Right forelimb (tissue), 1 donor: ENCODE data around the gene BCAS1.

Experiments
- DNase-seq: peaks from one replicate; pipeline ENCODE4 v3.0.0-alpha.2; 2018

Gene BCAS1

GRCh38 chr20:54044156-54044555 is 26.2 kb downstream of the BCAS1 start:
- no peak for DNase-seq

- no peak for DNase-seq
These were observed 27.1 kb downstream of the BCAS1 start for GRCh38 chr20:54043076-54043967.

- DNase-seq = no peak
These were observed 28.4 kb downstream of the BCAS1 start for GRCh38 chr20:54042021-54042420.

GRCh38 chr20:54041336-54041735 is 29.1 kb downstream of the BCAS1 start:
- DNase-seq = no peak

- no peak for DNase-seq
These were observed 29.9 kb downstream of the BCAS1 start for GRCh38 chr20:54040531-54040930.

GRCh38 chr20:54038961-54039360 is 31.4 kb downstream of the BCAS1 start:
- no peak for DNase-seq

- no peak for DNase-seq
These were observed 32.9 kb downstream of the BCAS1 start for GRCh38 chr20:54037525-54037924.

- DNase-seq = no peak
These were observed 40.8 kb downstream of the BCAS1 start for GRCh38 chr20:54029643-54030042.

GRCh38 chr20:54029176-54029575 is 41.2 kb downstream of the BCAS1 start:
- DNase-seq = no peak

- DNase-seq = no peak
These were observed 42.0 kb downstream of the BCAS1 start for GRCh38 chr20:54028276-54029011.

GRCh38 chr20:54027704-54028103 is 42.7 kb downstream of the BCAS1 start:
- DNase-seq = no peak

- DNase-seq = no peak
These were observed 43.9 kb downstream of the BCAS1 start for GRCh38 chr20:54026295-54027064.

GRCh38 chr20:54025251-54025771 is 45.1 kb downstream of the BCAS1 start:
- no peak for DNase-seq

- DNase-seq = no peak
These were observed 47.0 kb downstream of the BCAS1 start for GRCh38 chr20:54023406-54023805.

GRCh38 chr20:54021446-54022235 is 48.8 kb downstream of the BCAS1 start:
- DNase-seq = no peak

- no peak for DNase-seq
These were observed 49.5 kb downstream of the BCAS1 start for GRCh38 chr20:54020868-54021267.

- DNase-seq = no peak
These were observed 50.0 kb downstream of the BCAS1 start for GRCh38 chr20:54020348-54020747.

GRCh38 chr20:54019585-54019984 is 50.8 kb downstream of the BCAS1 start:
- no peak for DNase-seq

- DNase-seq = no peak
These were observed 51.3 kb downstream of the BCAS1 start for GRCh38 chr20:54019127-54019526.

- no peak for DNase-seq
These were observed 52.5 kb downstream of the BCAS1 start for GRCh38 chr20:54017846-54018245.

GRCh38 chr20:54015496-54015895 is 54.9 kb downstream of the BCAS1 start:
- DNase-seq = no peak

GRCh38 chr20:54014293-54014926 is 56.0 kb downstream of the BCAS1 start:
- DNase-seq = no peak
